Suprapubic skin (tissue), 4 donors: ENCODE data around the gene RNF4.

ENCODE experiments used
- CTCF ChIP-seq, 2 donors: fragments of 200-600 bp in 1 of 2; fragments of 450-650 bp in 1 of 2; sonication (generic) in 1 of 2; IDR thresholded peaks; one replicate each; pipeline ENCODE4 v1.5.1; 2016 to 2019; ENCODE audit warnings: antibody characterized with exemption in 2 of 2, mild to moderate bottlenecking in 1 of 2, moderate library complexity in 1 of 2
- POLR2A ChIP-seq, 2 donors: fragments of 450-650 bp; IDR thresholded peaks; one replicate each; pipeline ENCODE4 v1.6.1; 2017; ENCODE audit warnings: antibody characterized with exemption in 2 of 2, mild to moderate bottlenecking in 2 of 2, moderate library complexity in 2 of 2
- POLR2AphosphoS5 ChIP-seq, 3 donors: sonication (generic); formaldehyde crosslinking; IDR thresholded peaks; one replicate each; pipeline ENCODE4 v1.6.1; 2017; ENCODE audit warnings: antibody characterized with exemption in 3 of 3

GRCh38 chr4:2485956-2486355 is 17.1 kb downstream of the RNF4 start:
- TF ChIP-seq POLR2A (IDR thresholded peaks at IDR 0.05) (no peak), CTCF (IDR thresholded peaks at IDR 0.05) (no peak), POLR2AphosphoS5 (IDR thresholded peaks at IDR 0.05) (no peak)
